Stomach (tissue), 9 donors: ENCODE measurements around the gene FDX2. TPM values are rescaled to one million over a fixed set of nuclear protein-coding genes. Genes with fewer than 3 reads are reported as not detected.

Experiments
- DNase-seq, 2 donors: peaks; one replicate each; pipeline versions ENCODE4 v3.0.0 to v3.0.0-alpha.2; 2013 to 2019
- H3K27ac ChIP-seq, 5 donors: fragments of 200-600 bp in 4 of 5; sonication (generic) in 4 of 5; one replicate each; pipeline ENCODE4 v1.5.1; 2013 to 2019; ENCODE audit warnings: mild to moderate bottlenecking in 1 of 5, moderate library complexity in 1 of 5
- H3K27me3 ChIP-seq, 3 donors: fragments of 200-600 bp; sonication (generic); one replicate each; pipeline ENCODE4 v1.5.1; 2017 to 2019; ENCODE audit warnings: mixed run types in 1 of 3
- H3K36me3 ChIP-seq, 4 donors: fragments of 200-600 bp; sonication (generic); 1 replicate in 3 of 4; 2 replicates in 1 of 4; pipeline ENCODE4 v1.5.1; 2016 to 2019
- H3K4me1 ChIP-seq, 4 donors: fragments of 200-600 bp; sonication (generic); one replicate each; pipeline ENCODE4 v1.5.1; 2016 to 2019
- H3K4me3 ChIP-seq, 4 donors: fragments of 200-600 bp; sonication (generic) in 3 of 4; one replicate each; pipeline ENCODE4 v1.5.1; 2016 to 2019; ENCODE audit warnings: mild to moderate bottlenecking in 1 of 4
- H3K9me3 ChIP-seq, 4 donors: fragments of 200-600 bp; sonication (generic); one replicate each; pipeline ENCODE4 v1.5.1; 2016 to 2019
- CTCF ChIP-seq, 7 experiments: fragments of 450-650 bp in 4 of 7; fragments of 200-600 bp in 3 of 7; sonication (generic) in 3 of 7; IDR thresholded peaks; one replicate each; pipeline ENCODE4 v1.5.1; 2016 to 2019; ENCODE audit warnings: antibody characterized with exemption in 7 of 7, control low read depth in 2 of 7, mild to moderate bottlenecking in 1 of 7
- EP300 ChIP-seq: sonication (generic); formaldehyde crosslinking; IDR thresholded peaks from one replicate; pipeline ENCODE4 v1.6.1; 2017; ENCODE audit warnings: antibody characterized with exemption
- POLR2A ChIP-seq, 4 donors: fragments of 450-650 bp; IDR thresholded peaks; one replicate each; pipeline ENCODE4 v1.6.1; 2016; ENCODE audit warnings: antibody characterized with exemption in 4 of 4, control low read depth in 2 of 4, mild to moderate bottlenecking in 1 of 4, moderate library complexity in 1 of 4
- POLR2AphosphoS5 ChIP-seq, 3 donors: sonication (generic); formaldehyde crosslinking; IDR thresholded peaks; one replicate each; pipeline ENCODE4 v1.6.1; 2016; ENCODE audit warnings: antibody characterized with exemption in 3 of 3
- WGBS, 5 donors: extraction: QIAGEN DNeasy Blood & Tissue Kit in 3 of 5; methylation state at CpG; one replicate each; pipeline versions ENCODE4 v1.1.5 to v1.1.7; 2013 to 2018; 5-methylcytosine and 5-hydroxymethylcytosine counted together
- intact Hi-C: fragments of 100-400 bp; cut with DNase I; formaldehyde crosslinking; loops from one replicate; pipeline ENCODE4 v1.15.1; 2023; ENCODE audit warnings: low total_unique reads
- polyA plus RNA-seq, 3 donors: library from polyadenylated mRNA; stranded (reverse); fragments of 200-250 nt; gene quantifications; one replicate each; pipeline ENCODE4 v1.2.3, GENCODE V29; 2013
- total RNA-seq, 5 donors: library from RNA; depleted of rRNA; stranded (reverse); fragments of >200 nt; gene quantifications; one replicate each; pipeline versions ENCODE4 v1.1.0 to v1.2.3, GENCODE V29; 2014 to 2016
- donor health status: healthy with polysubstance abuse.
- donor health status: Bipolar disorder and iron deficiency.
- donor health status: healthy.

FDX2 gene
- total and polyA plus RNA-seq, 8 donors, result 0.89 to 54.3 (median 28.8) TPM; not detected in 1

GRCh38 chr19:10353793-10354391, 38.1 kb upstream of the FDX2 start:
- intact Hi-C loops, result no loop called here
- H3K4me3 ChIP-seq, result no peak overlapping the region
- TF ChIP-seq POLR2AphosphoS5 (IDR thresholded peaks at IDR 0.05) (no peak), POLR2A (IDR thresholded peaks at IDR 0.05) (no peak), CTCF (IDR thresholded peaks at IDR 0.05) (no peak), EP300 (no peak)
- peak in 1 of 2 donors; percentile 83 for DNase-seq
- WGBS, 5 donors, result 78 to 89% (median 85%) methylated on average over 26 to 32 of the region's 32 CpGs
- peaks cover 39 to 97% (median 96%) of the 10 kb centered on the region in 4 donors for H3K36me3 ChIP-seq
- H3K27me3 ChIP-seq, result no peaks in the 10 kb centered on the region
- H3K9me3 ChIP-seq, result no peaks in the 10 kb centered on the region
- peaks cover 0 to 8% (median 4%) of the 10 kb centered on the region in 4 donors for H3K4me1 ChIP-seq
- peak overlapping the region in 1 of 5 donors; percentile 58 for H3K27ac ChIP-seq

- H3K27ac ChIP-seq, result peak overlapping the region in 3 of 5 donors; percentile 20 to 58 (median 32)
- TF ChIP-seq EP300, result no peak
- TF ChIP-seq POLR2A (IDR thresholded peaks at IDR 0.05), result no peak
- TF ChIP-seq POLR2AphosphoS5 (IDR thresholded peaks at IDR 0.05), result no peak
- TF ChIP-seq CTCF (IDR thresholded peaks at IDR 0.05), result no peak
- no peak overlapping the region for H3K4me3 ChIP-seq
- peaks cover 35 to 90% (median 88%) of the 10 kb centered on the region in 4 donors for H3K36me3 ChIP-seq
- intact Hi-C loops, result no loop called here
- H3K4me1 ChIP-seq, result peaks cover 0 to 8% (median 4%) of the 10 kb centered on the region in 4 donors
- peak in 1 of 2 donors; percentile 91 for DNase-seq
- WGBS, 5 donors, result 73 to 84% (median 78%) methylated on average over 54 to 63 of the region's 63 CpGs
- H3K9me3 ChIP-seq, result no peaks in the 10 kb centered on the region
- no peaks in the 10 kb centered on the region for H3K27me3 ChIP-seq
Observed at GRCh38 chr19:10352764-10353671, 37.2 kb upstream of the FDX2 start.

GRCh38 chr19:10346509-10346908, 30.7 kb upstream of the FDX2 start:
- TF ChIP-seq POLR2AphosphoS5 (IDR thresholded peaks at IDR 0.05), result no peak
- TF ChIP-seq CTCF (IDR thresholded peaks at IDR 0.05), result no peak
- TF ChIP-seq EP300, result no peak
- TF ChIP-seq POLR2A (IDR thresholded peaks at IDR 0.05), result no peak
- Histone ChIP-seq H3K36me3 (peaks cover 0 to 26% (median 23%) of the 10 kb centered on the region in 4 donors), H3K4me1 (no peaks in the 10 kb centered on the region), H3K27ac (peak overlapping the region in 2 of 5 donors; percentile 64 to 65), H3K9me3 (no peaks in the 10 kb centered on the region), H3K4me3 (no peak overlapping the region), H3K27me3 (no peaks in the 10 kb centered on the region)
- WGBS, 5 donors, result 65 to 86% (median 78%) methylated on average over 10 of the region's 10 CpGs
- DNase-seq, result no peak
- intact Hi-C loops, result no loop called here

- no peak overlapping the region for H3K27ac ChIP-seq
- H3K27me3 ChIP-seq, result no peaks in the 10 kb centered on the region
- H3K4me1 ChIP-seq, result peaks cover 0 to 2% (median 0%) of the 10 kb centered on the region in 4 donors
- no peak overlapping the region for H3K4me3 ChIP-seq
- no peak for DNase-seq
- TF ChIP-seq CTCF (IDR thresholded peaks at IDR 0.05), result no peak
- TF ChIP-seq POLR2A (IDR thresholded peaks at IDR 0.05), result no peak
- TF ChIP-seq EP300, result no peak
- TF ChIP-seq POLR2AphosphoS5 (IDR thresholded peaks at IDR 0.05), result no peak
- no peaks in the 10 kb centered on the region for H3K9me3 ChIP-seq
- H3K36me3 ChIP-seq, result peaks cover 0 to 8% (median 6%) of the 10 kb centered on the region in 4 donors
- 82 to 97% (median 92%) methylated on average over 10 of the region's 10 CpGs for WGBS, 5 donors
- intact Hi-C loops, result no loop called here
Observed at GRCh38 chr19:10344780-10345179, 29.0 kb upstream of the FDX2 start.
